HepG2 (cell line): Measurements from ENCODE around the gene RASAL3. TPM values are rescaled to one million over a fixed set of nuclear protein-coding genes. Genes with fewer than 3 reads are reported as not detected.
A peak's percentile ranks its signal among the peaks of the same experiment; 100 is the strongest.

Experiments used
- BATF2 ChIP-seq: sonication (generic); formaldehyde crosslinking; IDR thresholded peaks from 2 replicates; pipeline ENCODE4 v1.8.0; 2022; ENCODE audit warnings: mild to moderate bottlenecking, missing genetic modification reagents, moderate library complexity
- EP300 ChIP-seq, 3 experiments: sonication (generic) in 1 of 3; formaldehyde crosslinking in 1 of 3; IDR thresholded peaks; 2 replicates each; pipeline versions ENCODE4 v1.5.1 to v1.6.1; 2011 to 2020; ENCODE audit warnings: low read depth in 2 of 3, low read length in 2 of 3, borderline replicate concordance in 1 of 3, improper control_type of control experiment in 1 of 3, mild to moderate bottlenecking in 1 of 3, missing genetic modification reagents in 1 of 3, moderate library complexity in 1 of 3
- KLF6 ChIP-seq: IDR thresholded peaks from 2 replicates; pipeline ENCODE4 v1.8.0; 2016; ENCODE audit warnings: missing biosample characterization, missing genetic modification reagents
- MED13 ChIP-seq: sonication (generic); formaldehyde crosslinking; IDR thresholded peaks from 2 replicates; pipeline ENCODE4 v1.5.0; 2020; ENCODE audit warnings: missing genetic modification reagents
- NFYC ChIP-seq: IDR thresholded peaks from 2 replicates; pipeline ENCODE4 v1.6.1; 2016; ENCODE audit warnings: missing genetic modification reagents, missing compliant biosample characterization
- POGK ChIP-seq: sonication (generic); formaldehyde crosslinking; conservative IDR thresholded peaks from 2 replicates; pipeline ENCODE4 v1.8.0; 2022; ENCODE audit warnings: mild to moderate bottlenecking, moderate library complexity, missing genetic modification reagents
- SKIL ChIP-seq: sonication (generic); formaldehyde crosslinking; IDR thresholded peaks from 2 replicates; pipeline ENCODE4 v1.8.0; 2022; ENCODE audit warnings: missing genetic modification reagents, mild to moderate bottlenecking, moderate library complexity, borderline replicate concordance
- SMC3 ChIP-seq: IDR thresholded peaks from 2 replicates; pipeline ENCODE4 v1.6.1; 2011; ENCODE audit warnings: low read length, improper control_type of control experiment
- SRSF1 ChIP-seq: fragments of 200-400 bp; formaldehyde crosslinking; optimal IDR thresholded peaks from 2 replicates; pipeline ENCODE3; 2017; ENCODE audit warnings: mild to moderate bottlenecking, low read depth, low read length, moderate library complexity
- XRCC5 ChIP-seq: fragments of 200-400 bp; formaldehyde crosslinking; optimal IDR thresholded peaks from 2 replicates; pipeline ENCODE3; 2017; ENCODE audit warnings: mild to moderate bottlenecking, low read length
- ZNF225 ChIP-seq: sonication (generic); formaldehyde crosslinking; IDR thresholded peaks from 2 replicates; pipeline ENCODE4 v1.4.0; 2020; ENCODE audit warnings: mild to moderate bottlenecking, missing genetic modification reagents
- ZNF3 ChIP-seq: IDR thresholded peaks from 2 replicates; pipeline ENCODE4 v1.7.0; 2017; ENCODE audit warnings: inconsistent platforms
- ZNF446 ChIP-seq: sonication (generic); formaldehyde crosslinking; IDR thresholded peaks from 2 replicates; pipeline ENCODE4 v1.5.0; 2020; ENCODE audit warnings: mild to moderate bottlenecking, missing genetic modification reagents
- ZNF577 ChIP-seq: sonication (generic); formaldehyde crosslinking; IDR thresholded peaks from 2 replicates; pipeline ENCODE4 v1.4.0; 2020; ENCODE audit warnings: mild to moderate bottlenecking, low read depth, missing genetic modification reagents, borderline replicate concordance
- ZNF737 ChIP-seq: sonication (generic); formaldehyde crosslinking; IDR thresholded peaks from 2 replicates; pipeline ENCODE4 v1.5.0; 2020; ENCODE audit warnings: missing genetic modification reagents, mild to moderate bottlenecking, borderline replicate concordance
- ZNF816 ChIP-seq: sonication (generic); formaldehyde crosslinking; IDR thresholded peaks from 2 replicates; pipeline ENCODE4 v1.8.0; 2022; ENCODE audit warnings: missing genetic modification reagents, mild to moderate bottlenecking, borderline replicate concordance
- polyA plus RNA-seq, 8 experiments: library from polyadenylated mRNA; depleted of rRNA in 3 of 8; stranded (reverse) in 7 of 8; unstranded in 1 of 8; fragments of >200 nt; fragmentation: Illumina TruSeq in 4 of 8; extraction: Trizol in 4 of 8; gene quantifications; 2 replicates each; pipeline versions ENCODE4 v1.2.1 to v1.2.3, GENCODE V29; 2011 to 2016; ENCODE audit warnings: low read depth in 4 of 8, missing spikeins in 1 of 8, mixed read lengths in 1 of 8; ENCODE audit not compliant: insufficient read depth in 1 of 8
- total RNA-seq, 5 experiments: library from RNA; depleted of rRNA; stranded (reverse); fragments of >200 nt; fragmentation: Illumina TruSeq; extraction: Trizol; gene quantifications; 2 replicates each; pipeline ENCODE4 v1.2.3, GENCODE V29; 2016; ENCODE audit warnings: low read depth in 1 of 5
- TF ChIP-seq, protein P1 (sequence below): sonication (generic); formaldehyde crosslinking; IDR thresholded peaks from 2 replicates; pipeline ENCODE4 v1.8.0; 2022; ENCODE audit warnings: mild to moderate bottlenecking, missing genetic modification reagents, borderline replicate concordance
- TF ChIP-seq, protein P2 (sequence below): sonication (generic); formaldehyde crosslinking; IDR thresholded peaks from 2 replicates; pipeline ENCODE4 v1.4.0; 2020; ENCODE audit warnings: missing genetic modification reagents, borderline replicate concordance

Gene RASAL3
- total and polyA plus RNA-seq, 2 of the 13 experiments (the other 11 are each of a cell fraction or from before 2014, with no cell fraction given): not detected

DNA sequence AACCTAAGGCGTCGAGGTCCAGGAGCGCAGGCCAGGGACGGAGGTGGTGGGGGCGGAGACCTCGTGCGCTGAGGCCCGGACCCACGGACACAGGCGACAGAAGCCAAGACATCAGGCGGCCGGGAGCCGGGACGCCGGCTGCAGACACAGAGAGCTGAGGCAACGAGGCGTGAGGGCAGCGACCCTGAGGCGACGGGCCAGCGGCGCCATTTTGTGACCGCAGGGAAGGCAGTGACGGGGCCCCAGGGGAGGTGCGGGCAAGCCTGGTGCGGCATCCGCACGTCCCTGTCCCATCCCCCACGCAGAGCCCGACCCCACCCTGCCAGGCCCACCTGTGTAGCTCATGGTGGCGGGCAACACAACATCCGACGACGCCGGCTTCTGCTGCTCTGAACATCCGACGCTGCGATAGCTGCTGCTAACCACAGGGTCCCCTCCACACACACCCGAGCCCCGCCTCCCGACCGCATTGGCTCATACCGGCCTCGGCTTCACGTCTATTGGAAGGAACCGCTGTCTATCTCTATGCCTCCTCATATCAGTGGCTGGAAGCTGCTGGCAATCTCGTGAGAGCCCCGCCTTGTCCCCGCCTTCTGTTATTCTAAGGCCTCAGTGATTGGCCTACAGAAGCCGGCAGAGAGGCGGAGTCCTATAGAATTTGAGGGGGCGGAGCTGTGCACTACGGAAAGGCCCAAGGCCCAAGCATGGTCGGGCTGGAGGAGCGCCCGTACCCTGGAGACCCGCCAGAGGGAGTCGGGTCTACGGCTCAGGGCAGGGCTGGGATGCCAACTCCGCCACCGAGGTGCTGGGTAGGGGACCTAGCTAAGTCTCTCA, 45.5 kb downstream of the RASAL3 start, which contains the start of gene AKAP8L (continued):
- TF ChIP-seq POGK (CRISPR knock-in tag): peak; percentile 81; the same call in 1 of the 2 replicates
- TF ChIP-seq EP300 (IDR thresholded peaks at IDR 0.05; ENCODE audit: low read depth in 2 of 2, low read length in 2 of 2): peak in 1 of 2 experiments; percentile 8; a peak in 1 of 4 replicates
- no peak for TF ChIP-seq EP300 (CRISPR knock-in tag; IDR thresholded peaks at IDR 0.05; ENCODE audit: borderline replicate concordance)
- no peak for TF ChIP-seq KLF6 (CRISPR knock-in tag)
- TF ChIP-seq SMC3: peak; percentile 62; the same call in 1 of the 2 replicates
- TF ChIP-seq ZNF816 (CRISPR knock-in tag): no peak
- no peak for TF ChIP-seq BATF2 (CRISPR knock-in tag)
- TF ChIP-seq, protein P1, sequence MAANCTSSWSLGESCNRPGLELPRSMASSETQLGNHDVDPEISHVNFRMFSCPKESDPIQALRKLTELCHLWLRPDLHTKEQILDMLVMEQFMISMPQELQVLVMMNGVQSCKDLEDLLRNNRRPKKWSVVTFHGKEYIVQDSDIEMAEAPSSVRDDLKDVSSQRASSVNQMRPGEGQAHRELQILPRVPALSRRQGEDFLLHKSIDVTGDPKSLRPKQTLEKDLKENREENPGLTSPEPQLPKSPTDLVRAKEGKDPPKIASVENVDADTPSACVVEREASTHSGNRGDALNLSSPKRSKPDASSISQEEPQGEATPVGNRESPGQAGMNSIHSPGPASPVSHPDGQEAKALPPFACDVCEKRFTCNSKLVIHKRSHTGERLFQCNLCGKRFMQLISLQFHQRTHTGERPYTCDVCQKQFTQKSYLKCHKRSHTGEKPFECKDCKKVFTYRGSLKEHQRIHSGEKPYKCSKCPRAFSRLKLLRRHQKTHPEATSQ (CRISPR knock-in tag): no peak
- TF ChIP-seq ZNF3 (CRISPR knock-in tag): no peak
- TF ChIP-seq, protein P2, sequence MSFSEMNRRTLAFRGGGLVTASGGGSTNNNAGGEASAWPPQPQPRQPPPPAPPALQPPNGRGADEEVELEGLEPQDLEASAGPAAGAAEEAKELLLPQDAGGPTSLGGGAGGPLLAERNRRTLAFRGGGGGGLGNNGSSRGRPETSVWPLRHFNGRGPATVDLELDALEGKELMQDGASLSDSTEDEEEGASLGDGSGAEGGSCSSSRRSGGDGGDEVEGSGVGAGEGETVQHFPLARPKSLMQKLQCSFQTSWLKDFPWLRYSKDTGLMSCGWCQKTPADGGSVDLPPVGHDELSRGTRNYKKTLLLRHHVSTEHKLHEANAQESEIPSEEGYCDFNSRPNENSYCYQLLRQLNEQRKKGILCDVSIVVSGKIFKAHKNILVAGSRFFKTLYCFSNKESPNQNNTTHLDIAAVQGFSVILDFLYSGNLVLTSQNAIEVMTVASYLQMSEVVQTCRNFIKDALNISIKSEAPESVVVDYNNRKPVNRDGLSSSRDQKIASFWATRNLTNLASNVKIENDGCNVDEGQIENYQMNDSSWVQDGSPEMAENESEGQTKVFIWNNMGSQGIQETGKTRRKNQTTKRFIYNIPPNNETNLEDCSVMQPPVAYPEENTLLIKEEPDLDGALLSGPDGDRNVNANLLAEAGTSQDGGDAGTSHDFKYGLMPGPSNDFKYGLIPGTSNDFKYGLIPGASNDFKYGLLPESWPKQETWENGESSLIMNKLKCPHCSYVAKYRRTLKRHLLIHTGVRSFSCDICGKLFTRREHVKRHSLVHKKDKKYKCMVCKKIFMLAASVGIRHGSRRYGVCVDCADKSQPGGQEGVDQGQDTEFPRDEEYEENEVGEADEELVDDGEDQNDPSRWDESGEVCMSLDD: 0 out of 2 replicates have a peak, but pooled peaks have one; percentile 61
- no peak for TF ChIP-seq ZNF737 (CRISPR knock-in tag)
- no peak for TF ChIP-seq ZNF577
- TF ChIP-seq XRCC5: peak; percentile 90
- TF ChIP-seq ZNF225: 0 out of 2 replicates have a peak, but pooled peaks have one; percentile 59
- TF ChIP-seq SKIL (CRISPR knock-in tag): no peak
- TF ChIP-seq MED13 (CRISPR knock-in tag): no peak
- TF ChIP-seq NFYC (CRISPR knock-in tag): peak; percentile 100
- peak; percentile 45; the same call in 1 of the 2 replicates for TF ChIP-seq ZNF446 (CRISPR knock-in tag)
- TF ChIP-seq SRSF1: no peak
